ENCODE data around the gene TMEM147.

The TMEM147 gene

DNA sequence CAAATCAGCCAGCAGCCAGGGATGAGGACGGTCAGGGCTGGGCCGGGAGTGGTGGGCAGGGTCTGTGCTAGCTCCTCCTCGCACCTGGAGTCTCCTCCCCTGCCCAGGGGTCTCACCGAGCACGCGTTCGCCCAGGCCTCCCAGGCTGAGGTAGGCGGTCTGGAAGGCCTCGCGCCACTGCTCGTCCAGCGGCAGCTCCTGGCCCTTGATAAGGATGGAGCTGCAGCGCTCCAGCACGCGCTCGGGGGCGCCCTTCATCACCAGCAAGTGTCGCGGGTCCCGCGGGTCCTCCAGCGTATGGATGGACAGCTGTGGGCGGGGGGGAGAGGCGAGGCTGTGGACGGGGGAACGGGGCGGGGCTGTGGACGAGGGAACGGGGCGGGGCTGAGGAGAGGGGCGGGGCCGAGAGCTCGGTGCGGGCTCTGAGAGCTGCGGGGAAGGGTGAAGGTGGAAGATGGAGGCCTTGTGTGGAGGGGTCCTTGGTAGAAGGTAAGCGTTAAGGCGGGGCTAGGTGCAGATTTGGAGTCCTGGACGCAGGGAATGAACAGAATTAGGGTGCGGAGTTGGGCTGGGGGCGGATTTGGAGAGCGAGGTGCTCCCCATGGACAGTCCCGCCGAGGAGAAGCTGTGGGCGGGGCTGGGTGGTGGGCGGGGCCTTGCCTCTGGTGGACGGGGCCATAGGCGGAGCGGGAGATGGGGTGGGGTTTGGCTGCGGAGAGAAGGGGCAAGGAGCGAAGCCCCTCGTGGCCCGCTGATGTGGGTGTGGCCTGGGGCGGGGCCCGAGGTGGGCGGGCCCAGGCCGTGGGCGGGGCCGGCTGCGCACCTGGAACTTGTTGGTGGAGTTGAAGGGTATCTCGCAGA, 12.3 kb downstream of the TMEM147 start:
- DNase-seq, result peak; percentile 68 to 84 (median 81)
- H3K9me3 ChIP-seq (ENCODE audit: control extremely low read depth in 1 of 5, control insufficient read depth in 4 of 5, insufficient read depth in 2 of 5, low read depth in 1 of 5, low read length in 4 of 5), result no peaks in the 10 kb centered on the region
- ChIA-PET CTCF (interaction anchor here (0.8 to 2.7 kb wide), 3 partner anchors 9 to 51 kb away, joined by 3 to 19 read pairs (median 4); no protein-coding TSS in a partner anchor), POLR2A (no interaction called here)
- peak overlapping the region in 5 of 7 experiments; percentile 33 to 60 (median 56) for H3K4me3 ChIP-seq (ENCODE audit: control insufficient read depth in 1 of 7, extremely low read depth in 1 of 7, insufficient read depth in 4 of 7, low read depth in 2 of 7, low read length in 6 of 7)
- no peak overlapping the region for H3K27ac ChIP-seq (ENCODE audit: insufficient read depth in 1 of 2, low read depth in 1 of 2, low read length in 2 of 2, poor library complexity in 1 of 2, severe bottlenecking in 2 of 2)
- H3K27me3 ChIP-seq (replicated peaks in 2 of 5; ENCODE audit: control insufficient read depth in 4 of 5, insufficient read depth in 5 of 5, low read length in 4 of 5), result peaks cover 0 to 57% (median 25%) of the 10 kb centered on the region in 5 experiments
- H3K4me1 ChIP-seq (ENCODE audit: control extremely low read depth in 1 of 4, control insufficient read depth in 4 of 4, insufficient read depth in 4 of 4, low read length in 3 of 4), result peaks cover 0 to 14% (median 9%) of the 10 kb centered on the region in 4 experiments
- H3K36me3 ChIP-seq (ENCODE audit: control insufficient read depth in 4 of 4, insufficient read depth in 4 of 4, low read length in 3 of 4), result no peaks in the 10 kb centered on the region
- WGBS (ENCODE audit: insufficient coverage), result 5% methylated on average over 38 of the region's 60 CpGs

DNA sequence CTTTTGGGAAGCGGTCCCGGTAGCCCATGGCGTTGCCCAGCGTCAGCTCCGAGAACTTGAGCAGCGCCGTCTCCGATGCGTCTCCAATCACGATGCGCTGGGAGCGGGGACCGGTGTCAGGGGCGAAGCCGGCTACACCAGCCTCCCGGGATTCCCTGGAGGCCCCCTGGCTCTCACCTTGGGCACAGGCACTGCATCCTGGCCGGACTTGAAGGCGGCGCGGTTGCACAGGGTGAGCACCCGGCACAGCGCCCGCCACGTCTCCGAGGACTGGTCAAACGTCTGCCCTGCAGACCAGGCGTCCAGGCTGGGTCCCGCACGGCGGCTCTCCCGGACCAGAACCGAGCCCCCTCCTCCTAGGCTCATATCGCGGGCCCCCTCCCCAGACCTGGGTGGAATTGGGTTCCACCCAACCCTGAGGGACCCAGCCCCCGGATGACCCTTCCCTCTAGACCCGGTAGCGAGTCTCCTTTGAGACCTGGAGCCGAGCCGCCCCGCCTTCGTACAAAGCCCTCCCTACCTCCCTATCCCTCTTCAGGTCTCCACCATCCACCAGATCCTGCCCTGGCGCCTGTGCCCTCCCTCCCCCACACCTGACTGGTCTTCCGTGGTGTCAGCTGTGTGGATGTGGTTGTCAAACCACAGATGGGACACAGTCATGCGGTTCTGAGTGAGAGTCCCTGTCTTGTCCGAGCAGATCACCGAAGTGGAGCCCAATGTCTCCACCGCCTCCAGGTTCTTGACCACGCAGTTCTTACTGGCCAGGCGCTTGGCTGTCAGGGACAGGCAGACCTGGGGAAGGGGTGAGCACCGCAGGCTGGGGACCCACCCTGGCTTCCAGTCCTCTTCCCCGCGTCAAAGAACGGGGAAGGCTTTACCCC, 13.2 kb downstream of the TMEM147 start:
- peaks cover 0 to 60% (median 25%) of the 10 kb centered on the region in 5 experiments for H3K27me3 ChIP-seq (replicated peaks in 2 of 5; ENCODE audit: control insufficient read depth in 4 of 5, insufficient read depth in 5 of 5, low read length in 4 of 5)
- H3K4me1 ChIP-seq (ENCODE audit: control extremely low read depth in 1 of 4, control insufficient read depth in 4 of 4, insufficient read depth in 4 of 4, low read length in 3 of 4), result peaks cover 0 to 14% (median 9%) of the 10 kb centered on the region in 4 experiments
- CTCF ChIA-PET, result interaction anchor here (1.4 to 2.7 kb wide), 2 partner anchors 10 to 50 kb away, joined by 3 to 19 read pairs; no protein-coding TSS in a partner anchor
- no peak overlapping the region for H3K27ac ChIP-seq (ENCODE audit: insufficient read depth in 1 of 2, low read depth in 1 of 2, low read length in 2 of 2, poor library complexity in 1 of 2, severe bottlenecking in 2 of 2)
- DNase-seq, result no peak
- no peaks in the 10 kb centered on the region for H3K36me3 ChIP-seq (ENCODE audit: control insufficient read depth in 4 of 4, insufficient read depth in 4 of 4, low read length in 3 of 4)
- H3K4me3 ChIP-seq (ENCODE audit: control insufficient read depth in 1 of 7, extremely low read depth in 1 of 7, insufficient read depth in 4 of 7, low read depth in 2 of 7, low read length in 6 of 7), result peak overlapping the region in 3 of 7 experiments; percentile 56 to 60 (median 60)
- POLR2A ChIA-PET, result no interaction called here
- WGBS (ENCODE audit: insufficient coverage), result 38% methylated on average over 39 of the region's 53 CpGs
- no peaks in the 10 kb centered on the region for H3K9me3 ChIP-seq (ENCODE audit: control extremely low read depth in 1 of 5, control insufficient read depth in 4 of 5, insufficient read depth in 2 of 5, low read depth in 1 of 5, low read length in 4 of 5)

DNA sequence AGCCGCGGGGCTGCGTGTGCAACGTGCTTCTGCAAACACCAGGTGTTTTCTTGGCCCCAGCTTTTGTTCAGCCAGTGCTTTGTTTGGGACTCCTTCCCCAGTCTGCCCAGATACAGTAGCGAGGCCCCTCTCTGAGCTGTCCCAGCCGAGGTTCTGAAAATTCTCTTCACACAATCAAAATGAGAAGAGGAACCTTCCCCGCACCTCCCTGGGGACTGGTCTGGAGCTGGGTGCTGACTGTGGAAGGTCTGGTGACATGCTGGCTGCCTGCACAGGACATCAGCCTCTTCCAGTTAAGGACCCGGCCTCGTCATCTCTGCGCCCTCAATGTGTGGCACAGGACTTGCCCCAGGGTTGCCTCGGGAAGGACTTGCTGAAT, 13.8 kb downstream of the TMEM147 start:
- Histone ChIP-seq H3K36me3 (ENCODE audit: control insufficient read depth in 4 of 4, insufficient read depth in 4 of 4, low read length in 3 of 4) (no peaks in the 10 kb centered on the region), H3K27ac (ENCODE audit: insufficient read depth in 1 of 2, low read depth in 1 of 2, low read length in 2 of 2, poor library complexity in 1 of 2, severe bottlenecking in 2 of 2) (no peak overlapping the region), H3K4me1 (ENCODE audit: control extremely low read depth in 1 of 4, control insufficient read depth in 4 of 4, insufficient read depth in 4 of 4, low read length in 3 of 4) (peaks cover 0 to 14% (median 9%) of the 10 kb centered on the region in 4 experiments), H3K27me3 (replicated peaks in 2 of 5; ENCODE audit: control insufficient read depth in 4 of 5, insufficient read depth in 5 of 5, low read length in 4 of 5) (peaks cover 0 to 60% (median 25%) of the 10 kb centered on the region in 5 experiments), H3K4me3 (ENCODE audit: control insufficient read depth in 1 of 7, extremely low read depth in 1 of 7, insufficient read depth in 4 of 7, low read depth in 2 of 7, low read length in 6 of 7) (no peak overlapping the region), H3K9me3 (ENCODE audit: control extremely low read depth in 1 of 5, control insufficient read depth in 4 of 5, insufficient read depth in 2 of 5, low read depth in 1 of 5, low read length in 4 of 5) (no peaks in the 10 kb centered on the region)
- 83% methylated on average over 9 of the region's 11 CpGs for WGBS (ENCODE audit: insufficient coverage)
- CTCF ChIA-PET, result interaction anchor here (0.8 to 2.7 kb wide), 2 partner anchors 11 to 33 kb away, joined by 3 to 19 read pairs; no protein-coding TSS in a partner anchor
- peak in 2 of 3 donors; percentile 49 to 55 for DNase-seq
- POLR2A ChIA-PET, result no interaction called here

DNA sequence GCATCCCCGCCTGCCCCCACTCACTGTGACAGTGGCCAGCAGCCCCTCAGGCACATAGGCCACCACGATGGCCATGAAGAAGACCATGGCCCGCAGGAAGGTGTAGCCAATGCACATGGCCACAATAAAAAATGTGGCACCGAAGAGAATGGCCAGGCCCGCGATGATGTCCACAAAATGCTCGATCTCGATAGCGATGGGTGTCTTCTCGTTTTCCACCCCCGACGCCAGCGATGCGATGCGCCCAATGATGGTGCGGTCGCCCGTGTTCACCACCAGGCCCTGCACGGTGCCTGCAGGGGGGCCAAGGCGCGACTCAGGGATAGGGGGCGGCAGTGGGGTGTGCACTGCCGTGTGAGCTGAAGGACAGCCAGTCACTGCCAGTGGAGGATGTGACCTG, 14.4 kb downstream of the TMEM147 start:
- Histone ChIP-seq H3K4me3 (ENCODE audit: control insufficient read depth in 1 of 7, extremely low read depth in 1 of 7, insufficient read depth in 4 of 7, low read depth in 2 of 7, low read length in 6 of 7) (no peak overlapping the region), H3K36me3 (ENCODE audit: control insufficient read depth in 4 of 4, insufficient read depth in 4 of 4, low read length in 3 of 4) (no peaks in the 10 kb centered on the region), H3K27ac (ENCODE audit: insufficient read depth in 1 of 2, low read depth in 1 of 2, low read length in 2 of 2, poor library complexity in 1 of 2, severe bottlenecking in 2 of 2) (no peak overlapping the region), H3K27me3 (replicated peaks in 2 of 5; ENCODE audit: control insufficient read depth in 4 of 5, insufficient read depth in 5 of 5, low read length in 4 of 5) (peaks cover 0 to 60% (median 25%) of the 10 kb centered on the region in 5 experiments), H3K9me3 (ENCODE audit: control extremely low read depth in 1 of 5, control insufficient read depth in 4 of 5, insufficient read depth in 2 of 5, low read depth in 1 of 5, low read length in 4 of 5) (no peaks in the 10 kb centered on the region), H3K4me1 (ENCODE audit: control extremely low read depth in 1 of 4, control insufficient read depth in 4 of 4, insufficient read depth in 4 of 4, low read length in 3 of 4) (peaks cover 0 to 14% (median 9%) of the 10 kb centered on the region in 4 experiments)
- ChIA-PET CTCF (interaction anchor here (0.8 to 2.7 kb wide), 2 partner anchors 11 to 33 kb away, joined by 3 to 19 read pairs; no protein-coding TSS in a partner anchor), POLR2A (no interaction called here)
- no peak for DNase-seq
- 94% methylated on average over 22 of the region's 23 CpGs for WGBS (ENCODE audit: insufficient coverage)

DNA sequence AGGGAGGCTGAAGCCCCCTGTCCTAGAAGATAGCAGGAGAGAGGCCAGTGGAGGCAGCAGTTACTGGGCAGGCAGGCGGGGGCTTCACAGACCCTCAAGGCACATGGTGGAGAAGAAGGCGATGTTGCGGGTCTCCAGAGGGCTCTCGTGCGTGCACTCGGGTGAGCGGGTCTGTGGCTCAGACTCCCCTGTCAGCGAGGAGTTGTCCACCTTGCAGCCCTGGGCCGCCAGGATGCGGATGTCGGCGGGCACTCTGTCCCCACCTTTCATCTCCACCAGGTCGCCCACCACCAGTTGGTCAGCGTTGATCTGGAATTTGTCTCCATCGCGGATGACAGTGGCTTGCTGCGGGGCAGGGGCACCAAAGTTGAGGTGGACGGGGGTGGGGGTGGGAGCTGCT, 14.8 kb downstream of the TMEM147 start:
- no peak for DNase-seq
- ChIA-PET CTCF (interaction anchor here (2.7 kb wide), 1 partner anchor 12 kb away, joined by 19 read pairs; no protein-coding TSS in a partner anchor), POLR2A (no interaction called here)
- no peaks in the 10 kb centered on the region for H3K9me3 ChIP-seq (ENCODE audit: control extremely low read depth in 1 of 5, control insufficient read depth in 4 of 5, insufficient read depth in 2 of 5, low read depth in 1 of 5, low read length in 4 of 5)
- H3K27ac ChIP-seq (ENCODE audit: insufficient read depth in 1 of 2, low read depth in 1 of 2, low read length in 2 of 2, poor library complexity in 1 of 2, severe bottlenecking in 2 of 2), result no peak overlapping the region
- H3K4me3 ChIP-seq (ENCODE audit: control insufficient read depth in 1 of 7, extremely low read depth in 1 of 7, insufficient read depth in 4 of 7, low read depth in 2 of 7, low read length in 6 of 7), result no peak overlapping the region
- no peaks in the 10 kb centered on the region for H3K36me3 ChIP-seq (ENCODE audit: control insufficient read depth in 4 of 4, insufficient read depth in 4 of 4, low read length in 3 of 4)
- H3K4me1 ChIP-seq (ENCODE audit: control extremely low read depth in 1 of 4, control insufficient read depth in 4 of 4, insufficient read depth in 4 of 4, low read length in 3 of 4), result peaks cover 0 to 14% (median 9%) of the 10 kb centered on the region in 4 experiments
- H3K27me3 ChIP-seq (replicated peaks in 2 of 5; ENCODE audit: control insufficient read depth in 4 of 5, insufficient read depth in 5 of 5, low read length in 4 of 5), result peaks cover 0 to 65% (median 25%) of the 10 kb centered on the region in 5 experiments
- 93% methylated on average over 10 of the region's 18 CpGs for WGBS (ENCODE audit: insufficient coverage)

DNA sequence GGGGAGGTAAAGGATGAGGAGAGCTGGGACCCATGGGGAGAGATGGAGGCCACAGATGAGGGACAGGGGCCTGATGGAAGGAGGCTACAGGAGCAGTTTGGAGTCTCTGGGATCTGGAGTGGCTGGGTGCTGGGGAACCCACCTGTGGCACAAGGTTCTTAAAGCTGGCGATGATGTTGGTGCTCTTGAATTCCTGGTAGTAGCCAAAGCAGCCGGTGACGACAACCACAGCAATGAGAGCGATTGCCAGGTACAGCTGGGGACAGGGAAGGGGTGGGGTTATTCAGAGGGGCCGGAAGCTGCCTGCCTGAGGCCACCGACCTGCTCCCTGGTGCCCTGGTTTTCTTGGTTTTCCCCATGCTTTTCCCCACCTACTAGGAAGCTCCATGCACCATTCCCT, 15.3 kb downstream of the TMEM147 start:
- CTCF ChIA-PET, result no interaction called here
- Histone ChIP-seq H3K36me3 (ENCODE audit: control insufficient read depth in 4 of 4, insufficient read depth in 4 of 4, low read length in 3 of 4) (no peaks in the 10 kb centered on the region), H3K9me3 (ENCODE audit: control extremely low read depth in 1 of 5, control insufficient read depth in 4 of 5, insufficient read depth in 2 of 5, low read depth in 1 of 5, low read length in 4 of 5) (no peaks in the 10 kb centered on the region), H3K4me1 (ENCODE audit: control extremely low read depth in 1 of 4, control insufficient read depth in 4 of 4, insufficient read depth in 4 of 4, low read length in 3 of 4) (peaks cover 0 to 14% (median 9%) of the 10 kb centered on the region in 4 experiments), H3K4me3 (ENCODE audit: control insufficient read depth in 1 of 7, extremely low read depth in 1 of 7, insufficient read depth in 4 of 7, low read depth in 2 of 7, low read length in 6 of 7) (no peak overlapping the region), H3K27me3 (replicated peaks in 2 of 5; ENCODE audit: control insufficient read depth in 4 of 5, insufficient read depth in 5 of 5, low read length in 4 of 5) (peaks cover 0 to 66% (median 25%) of the 10 kb centered on the region in 5 experiments), H3K27ac (ENCODE audit: insufficient read depth in 1 of 2, low read depth in 1 of 2, low read length in 2 of 2, poor library complexity in 1 of 2, severe bottlenecking in 2 of 2) (no peak overlapping the region)
- WGBS (ENCODE audit: insufficient coverage), result 75% methylated on average over 6 of the region's 6 CpGs
- POLR2A ChIA-PET, result no interaction called here
- no peak for DNase-seq
